KBM-7 (cell line): ENCODE data around the gene IMPDH1.

Source experiments
- DNase-seq: peaks from one replicate; pipeline ENCODE4 v3.0.0-alpha.2; 2015
- in situ Hi-C: fragments of 300-500 bp; cut with MboI; formaldehyde crosslinking; loops from 2 replicates; pipeline ENCODE4 v1.14.3; 2020; ENCODE audit warnings: low sequenced_read_pairs, low pct_unique_long_range_greater_than_20kb, mixed read lengths

IMPDH1 gene

GRCh38 chr7:128370491-128370890, 39.3 kb downstream of the IMPDH1 start:
- DNase-seq, result no peak
- in situ Hi-C loops, result no loop called here

DNA sequence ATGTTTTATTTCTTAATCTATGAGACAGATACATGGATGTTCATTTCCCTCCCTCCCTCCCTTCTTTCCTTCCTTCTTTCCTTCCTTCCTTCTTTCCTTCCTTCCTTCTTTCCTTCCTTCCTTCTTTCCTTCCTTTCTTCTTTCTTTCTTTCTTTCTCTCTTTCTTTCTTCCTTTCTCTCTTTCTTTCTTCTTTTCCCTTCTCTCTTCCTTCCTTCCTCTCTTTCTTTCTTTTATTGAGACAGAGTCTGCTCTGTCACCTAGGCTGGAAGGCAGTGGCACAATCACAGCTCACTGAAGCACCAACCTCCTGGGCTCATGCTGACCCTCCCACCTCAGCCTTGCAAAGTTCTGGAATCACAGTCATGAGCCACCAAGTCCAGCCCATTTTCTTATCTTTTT, 42.8 kb downstream of the IMPDH1 start:
- no peak for DNase-seq
- in situ Hi-C loops, result no loop called here

DNA sequence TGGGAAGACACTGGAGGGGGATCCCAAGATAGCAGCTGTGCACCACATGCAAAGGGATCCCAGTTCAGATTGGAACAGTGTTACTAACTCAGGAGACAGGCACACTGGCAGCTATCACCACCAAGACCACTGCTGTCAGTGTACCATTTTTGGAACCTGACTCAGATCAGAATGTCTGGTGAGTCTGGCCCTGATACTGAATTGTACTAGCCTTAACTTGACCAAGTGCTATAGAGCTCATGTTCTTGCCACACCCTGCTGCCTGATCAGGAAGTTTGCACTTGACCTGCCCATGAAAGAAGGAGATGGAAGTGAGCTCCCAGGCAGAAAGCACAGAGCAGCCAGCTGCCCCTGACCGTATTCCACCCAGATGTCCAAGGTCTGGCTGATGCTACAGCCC, 43.5 kb downstream of the IMPDH1 start:
- in situ Hi-C loops, result no loop called here
- DNase-seq, result no peak

DNA sequence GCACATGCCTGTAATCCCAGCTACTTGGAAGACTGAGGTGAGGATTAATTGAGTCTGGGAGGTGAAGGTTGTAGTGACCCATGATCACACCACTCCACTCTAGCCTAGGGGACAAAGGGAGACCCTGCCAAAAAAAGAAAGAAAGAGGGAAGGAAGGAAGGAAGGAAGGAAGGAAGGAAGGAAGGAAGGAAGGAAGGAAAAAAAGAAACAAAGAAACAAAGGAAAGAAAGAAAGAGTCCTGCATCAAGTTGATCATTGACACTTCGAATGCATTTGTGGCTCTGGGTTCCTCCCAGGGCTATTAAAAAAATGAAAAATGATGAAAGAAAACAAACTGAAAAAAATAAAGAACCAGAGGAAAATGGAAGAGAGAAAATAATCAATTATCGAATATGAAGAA, 44.4 kb downstream of the IMPDH1 start:
- in situ Hi-C loops, result no loop called here
- DNase-seq, result no peak

DNA sequence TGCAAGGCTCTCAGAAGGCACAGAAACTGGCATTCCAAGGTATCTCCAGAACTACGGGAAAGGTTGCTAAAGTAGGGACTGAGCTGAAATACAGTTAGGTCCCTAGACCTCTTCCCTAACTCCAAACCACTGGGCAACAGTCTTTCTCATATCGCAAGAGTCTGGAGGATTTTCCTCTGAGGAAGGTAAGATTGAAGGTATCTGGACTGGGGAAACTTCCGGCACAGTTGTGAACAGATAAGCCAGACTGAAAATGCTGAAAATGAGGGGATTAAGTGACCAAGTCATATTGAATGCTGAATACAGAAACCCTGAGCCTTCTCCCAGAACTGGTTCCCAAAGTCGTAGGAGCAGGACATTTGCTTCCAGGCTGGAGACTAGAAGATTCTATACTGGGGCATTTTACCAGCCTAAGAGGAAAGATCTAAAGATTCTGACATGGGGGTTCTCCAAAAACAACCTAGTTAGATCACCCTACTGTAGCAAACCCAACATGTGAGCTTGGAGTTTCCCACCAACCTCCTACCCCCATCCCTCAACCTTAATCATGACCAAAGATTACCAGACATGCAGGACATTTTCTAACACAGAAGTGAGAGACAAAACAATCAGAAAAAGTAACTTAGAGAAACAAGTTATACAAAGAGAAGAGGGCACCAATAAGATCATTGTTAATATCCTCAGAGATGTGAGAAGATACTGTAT, 45.5 kb downstream of the IMPDH1 start:
- DNase-seq, result no peak
- in situ Hi-C loops, result no loop called here

- DNase-seq, result no peak
- in situ Hi-C loops, result no loop called here
Measured at GRCh38 chr7:128363261-128363721, 46.5 kb downstream of the IMPDH1 start.

- DNase-seq, result no peak
- in situ Hi-C loops, result no loop called here
Measured at GRCh38 chr7:128362670-128363069, 47.1 kb downstream of the IMPDH1 start.

GRCh38 chr7:128361411-128362379, 48.1 kb downstream of the IMPDH1 start, which contains the start of gene PRRT4:
Gene PRRT4 (minus strand): TSS chr7:128361690.
- in situ Hi-C loops, result no loop called here
- peak; percentile 57 for DNase-seq

GRCh38 chr7:128360359-128360678, 49.5 kb downstream of the IMPDH1 start:
- no peak for DNase-seq
- in situ Hi-C loops, result no loop called here

DNA sequence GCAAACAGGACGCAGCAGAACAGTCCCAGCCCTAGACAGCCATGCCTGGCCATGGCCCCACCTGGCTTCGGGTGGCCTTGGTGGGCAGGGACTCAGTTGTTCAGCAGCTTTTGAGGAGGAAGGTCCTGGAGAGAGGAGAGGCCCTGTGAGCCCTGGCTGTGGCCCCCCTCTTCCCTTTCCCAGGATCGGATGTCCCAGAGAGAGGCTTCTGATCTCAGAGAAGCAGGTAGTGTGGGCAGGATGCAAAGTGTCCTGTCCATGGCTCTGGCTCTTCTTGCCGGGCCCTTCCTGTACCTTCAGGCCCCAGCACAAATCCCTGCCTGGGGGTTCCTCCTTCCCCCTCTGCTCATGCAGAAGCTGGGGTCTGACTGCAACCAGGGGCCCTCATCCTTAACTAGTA, 49.8 kb downstream of the IMPDH1 start:
- in situ Hi-C loops, result no loop called here
- no peak for DNase-seq

GRCh38 chr7:128359336-128359735, 50.4 kb downstream of the IMPDH1 start:
- in situ Hi-C loops, result no loop called here
- DNase-seq, result no peak

GRCh38 chr7:128358233-128358632, 51.5 kb downstream of the IMPDH1 start:
- in situ Hi-C loops, result no loop called here

DNA sequence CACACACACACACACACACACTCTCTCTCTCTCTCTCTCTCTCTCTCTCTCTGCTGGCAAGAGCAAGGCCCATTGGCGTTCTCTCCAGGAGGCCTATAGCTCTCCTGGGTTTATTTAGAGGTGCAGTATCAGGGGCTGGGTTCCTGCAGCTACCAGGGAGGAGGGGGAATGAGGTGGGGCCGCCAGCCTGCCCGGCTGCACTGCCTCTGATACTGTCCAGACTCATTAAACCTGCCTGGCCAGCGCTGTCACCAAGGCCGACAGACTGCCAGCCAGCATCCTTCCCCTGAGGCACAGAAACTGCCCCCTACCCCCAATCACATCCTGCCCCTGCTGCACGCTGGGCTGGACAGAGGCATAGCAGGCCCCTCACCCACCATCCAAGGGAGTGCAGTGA, 52.6 kb downstream of the IMPDH1 start:
- in situ Hi-C loops, result no loop called here
- no peak for DNase-seq

More at GRCh38 chr7:128358233-128358632, 51.5 kb downstream of the IMPDH1 start:
- DNase-seq, result no peak

GRCh38 chr7:128356546-128357216, 53.1 kb downstream of the IMPDH1 start:
- no peak for DNase-seq
- in situ Hi-C loops, result no loop called here

GRCh38 chr7:128353610-128354009, 56.2 kb downstream of the IMPDH1 start:
- no peak for DNase-seq
- in situ Hi-C loops, result no loop called here

GRCh38 chr7:128353189-128353588, 56.6 kb downstream of the IMPDH1 start:
- in situ Hi-C loops, result no loop called here
- no peak for DNase-seq

DNA sequence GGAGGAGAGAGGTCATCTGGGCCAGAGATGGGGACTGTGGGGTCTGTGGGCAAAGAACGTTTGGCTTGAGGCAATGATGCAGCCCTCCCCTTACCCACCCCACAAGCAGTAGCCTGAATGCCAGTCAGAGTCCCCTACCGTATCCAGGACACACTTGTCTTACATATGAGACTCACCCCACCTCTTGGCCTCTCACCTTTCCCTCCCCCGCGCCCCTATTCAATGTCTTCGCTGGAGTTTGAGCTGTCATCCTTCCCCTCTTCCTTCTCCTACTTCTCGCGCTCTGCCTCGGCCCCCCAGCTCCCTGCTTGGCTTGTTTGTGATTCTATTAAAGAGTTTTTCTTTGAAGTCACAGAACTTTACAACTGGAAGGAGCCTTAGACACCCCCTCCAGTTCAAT, 57.1 kb downstream of the IMPDH1 start:
- in situ Hi-C loops, result no loop called here
- DNase-seq, result no peak

DNA sequence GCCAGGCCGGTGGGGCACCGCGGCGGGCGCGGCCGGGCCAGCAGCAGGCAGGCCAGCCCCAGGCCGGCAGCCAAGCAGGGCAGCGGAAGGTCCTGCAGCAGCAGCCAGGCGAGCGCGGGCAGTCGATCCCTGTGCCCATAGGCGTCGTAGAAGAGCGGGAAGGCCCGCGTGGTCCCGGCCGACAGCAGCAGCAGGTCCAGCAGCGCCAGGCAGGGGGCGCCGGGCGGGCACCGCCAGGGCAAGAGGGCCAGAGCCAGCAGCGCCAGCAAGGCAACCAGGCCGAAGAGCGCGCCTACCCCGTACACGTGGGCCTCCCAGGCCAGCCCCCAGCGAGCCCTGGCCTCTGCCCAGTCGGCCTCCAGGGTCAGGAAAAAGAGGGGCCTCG, 57.6 kb downstream of the IMPDH1 start:
- in situ Hi-C loops, result no loop called here
- DNase-seq, result no peak

DNA sequence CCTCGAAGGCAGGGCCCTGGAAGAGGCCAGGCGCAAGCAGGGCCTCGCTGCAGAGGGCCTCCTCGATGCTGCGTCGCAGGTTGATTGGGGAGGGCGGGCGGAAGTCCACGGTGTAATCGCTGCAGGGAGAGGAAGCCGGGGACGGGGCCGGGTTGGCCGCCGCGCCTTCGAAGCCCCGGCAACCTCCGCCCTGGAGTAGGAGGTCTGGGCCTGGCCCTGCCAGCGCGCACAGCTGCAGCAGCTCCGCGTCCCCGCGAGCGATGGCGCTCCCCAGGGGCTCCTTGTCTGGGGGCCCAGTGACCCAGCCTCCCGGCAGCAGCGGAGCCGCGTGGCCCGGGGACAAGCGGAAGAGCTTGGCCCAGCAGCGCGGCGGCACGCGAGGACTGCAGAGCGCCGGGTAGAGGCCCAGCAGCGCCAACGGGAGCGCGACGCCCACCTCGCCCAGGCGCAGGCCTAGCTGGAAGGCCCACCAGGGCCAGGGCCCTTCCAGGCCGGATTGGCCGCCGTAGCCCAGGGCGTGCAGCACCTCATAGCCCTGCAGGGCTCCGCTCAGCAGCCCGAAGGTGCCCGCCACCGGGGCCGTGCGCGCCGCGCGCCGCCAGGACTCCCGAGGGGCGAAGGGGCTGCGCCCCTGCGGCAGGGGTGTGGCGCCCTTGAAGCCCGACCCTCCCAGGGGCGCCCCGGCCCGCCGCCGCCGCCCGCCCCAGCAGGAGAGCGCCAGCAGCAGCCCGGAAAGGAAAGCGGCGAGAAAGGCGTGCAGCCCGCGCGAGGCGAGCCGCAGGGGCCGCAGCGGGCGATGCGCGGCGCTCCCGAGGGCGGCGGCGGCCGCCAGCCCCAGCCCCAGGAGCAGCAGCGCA, 58.3 kb downstream of the IMPDH1 start:
- DNase-seq, result no peak
- in situ Hi-C loops, result no loop called here
